CD8-positive, alpha-beta memory T cell (primary cell): ENCODE data around the gene LAMC3. TPM values are rescaled to one million over a fixed set of nuclear protein-coding genes. Genes with fewer than 3 reads are reported as not detected.
"Not testable (repeated sequence)": the region's sequence is repeated elsewhere in the genome, so short reads cannot be mapped to it uniquely, and the experiment has no call there.

Experiments used
- CTCF ChIA-PET: fragments of 350-600 bp; sonication (Branson Sonifier 250); formaldehyde crosslinking; loops from one replicate; lab custom pipeline; 2021; ENCODE audit warnings: antibody characterized with exemption; lab: Charles Lee
- POLR2A ChIA-PET: fragments of 350-600 bp; sonication (Branson Sonifier 250); formaldehyde crosslinking; loops from one replicate; lab custom pipeline; 2021; ENCODE audit warnings: antibody characterized with exemption; lab: Charles Lee
- DNase-seq, 5 donors: peaks; one replicate each; pipeline versions ENCODE4 v3.0.0 to v3.0.0-alpha.2; 2020 to 2022; ENCODE audit warnings: mixed read lengths in 1 of 5
- H3K27ac ChIP-seq: one replicate; pipeline ENCODE4 v1.7.0; 2013; ENCODE audit warnings: low read depth, mild to moderate bottlenecking, low read length, moderate library complexity
- H3K27me3 ChIP-seq: 2 replicates; pipeline ENCODE4 v1.7.0; 2013; ENCODE audit warnings: low read length, mild to moderate bottlenecking; ENCODE audit not compliant: insufficient read depth, poor library complexity, severe bottlenecking
- H3K36me3 ChIP-seq: 2 replicates; pipeline ENCODE4 v1.7.0; 2013; ENCODE audit warnings: mild to moderate bottlenecking, low read length, moderate library complexity; ENCODE audit not compliant: insufficient read depth
- H3K4me1 ChIP-seq: 2 replicates; pipeline ENCODE4 v1.7.0; 2013; ENCODE audit warnings: mild to moderate bottlenecking, low read length, moderate library complexity; ENCODE audit not compliant: insufficient read depth
- H3K4me3 ChIP-seq: 2 replicates; pipeline ENCODE4 v1.7.0; 2013; ENCODE audit warnings: mild to moderate bottlenecking, low read length
- H3K9me3 ChIP-seq: 2 replicates; pipeline ENCODE4 v1.7.0; 2013; ENCODE audit warnings: mild to moderate bottlenecking, low read length
- H3K27ac Mint-ChIP-seq, 8 donors: one replicate each; pipeline ENCODE4 v1.8.0; 2020 to 2021; ENCODE audit warnings: mixed read lengths in 8 of 8, mild to moderate bottlenecking in 6 of 8, inconsistent platforms in 3 of 8, moderate library complexity in 3 of 8
- H3K27me3 Mint-ChIP-seq, 2 donors: one replicate each; pipeline ENCODE4 v1.8.0; 2020 to 2021; ENCODE audit warnings: mixed read lengths in 2 of 2, mild to moderate bottlenecking in 1 of 2, moderate library complexity in 1 of 2
- H3K36me3 Mint-ChIP-seq, 3 donors: one replicate each; pipeline ENCODE4 v1.8.0; 2020 to 2021; ENCODE audit warnings: mixed read lengths in 3 of 3, inconsistent platforms in 1 of 3, mild to moderate bottlenecking in 1 of 3
- H3K4me1 Mint-ChIP-seq, 3 donors: one replicate each; pipeline ENCODE4 v1.8.0; 2020 to 2021; ENCODE audit warnings: mixed read lengths in 3 of 3, inconsistent platforms in 1 of 3, mild to moderate bottlenecking in 1 of 3
- H3K4me3 Mint-ChIP-seq, 7 donors: one replicate each; pipeline ENCODE4 v1.8.0; 2020 to 2021; ENCODE audit warnings: mixed read lengths in 7 of 7, mild to moderate bottlenecking in 6 of 7, moderate library complexity in 4 of 7, inconsistent platforms in 2 of 7
- H3K9me3 Mint-ChIP-seq, 5 donors: one replicate each; pipeline ENCODE4 v1.8.0; 2020 to 2022; ENCODE audit warnings: mixed read lengths in 5 of 5, mild to moderate bottlenecking in 3 of 5, moderate library complexity in 2 of 5, inconsistent platforms in 1 of 5
- polyA plus RNA-seq: library from polyadenylated mRNA; unstranded; fragments of 300-500 nt; fragmentation: Illumina TruSeq; gene quantifications from one replicate; pipeline ENCODE4 v1.2.3, GENCODE V29; 2021
- total RNA-seq, 2 experiments: library from RNA; stranded (reverse); gene quantifications; one replicate each; pipeline ENCODE4 v1.2.3, GENCODE V29; 2021

The LAMC3 gene
- total and polyA plus RNA-seq, 3 experiments from 2014 or later, result 0.04 to 0.07 TPM; not detected in 1

DNA sequence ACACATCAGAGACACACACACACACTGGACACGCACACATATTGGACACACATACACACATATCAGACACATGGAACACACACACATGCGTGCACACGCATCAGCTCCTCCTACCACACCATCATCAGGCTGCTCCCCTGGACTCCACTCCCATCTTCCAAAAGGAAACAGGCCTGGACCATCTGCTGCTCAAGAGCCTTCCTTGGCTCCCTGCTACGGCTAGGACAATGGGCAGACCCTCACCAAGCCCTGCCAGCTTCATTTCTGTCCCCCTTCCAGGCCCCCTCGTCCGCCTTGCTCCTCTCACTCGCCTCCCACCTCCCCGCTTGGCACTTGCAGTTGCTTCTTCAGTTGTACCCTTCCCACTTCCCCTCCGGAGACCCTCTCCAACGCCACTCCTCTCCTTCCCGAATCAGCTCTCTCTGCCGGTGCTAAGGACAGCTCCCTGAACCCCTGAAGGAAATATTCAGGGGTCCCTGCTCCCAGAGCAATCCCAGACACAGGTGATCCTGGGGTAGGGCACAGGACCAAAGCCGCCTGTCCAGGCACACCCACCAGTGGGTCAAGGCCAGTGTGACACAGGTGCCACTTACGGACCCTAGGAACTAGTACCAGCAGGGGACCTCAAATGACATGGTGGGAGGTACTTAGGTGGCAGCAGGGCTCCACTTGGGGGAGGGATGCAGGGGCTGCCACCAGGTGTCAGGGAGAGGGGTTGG is 12.1 kb upstream of the LAMC3 start:
- peaks cover 16 to 35% of the 10 kb centered on the region in 2 donors for H3K27me3 Mint-ChIP-seq
- no peak for DNase-seq
- no peak overlapping the region for H3K4me3 ChIP-seq
- H3K36me3 ChIP-seq, result no peaks in the 10 kb centered on the region
- no peak overlapping the region for H3K4me3 Mint-ChIP-seq
- H3K9me3 Mint-ChIP-seq, result no peaks in the 10 kb centered on the region
- CTCF ChIA-PET, result no interaction called here
- peaks cover 0 to 4% (median 3%) of the 10 kb centered on the region in 3 donors for H3K4me1 Mint-ChIP-seq
- POLR2A ChIA-PET, result no interaction called here
- H3K4me1 ChIP-seq, result no peaks in the 10 kb centered on the region
- H3K27me3 ChIP-seq, result peaks cover 43% of the 10 kb centered on the region
- H3K36me3 Mint-ChIP-seq, result no peaks in the 10 kb centered on the region
- no peaks in the 10 kb centered on the region for H3K9me3 ChIP-seq
- H3K27ac ChIP-seq, result no peak overlapping the region
- H3K27ac Mint-ChIP-seq, result no peak overlapping the region

DNA sequence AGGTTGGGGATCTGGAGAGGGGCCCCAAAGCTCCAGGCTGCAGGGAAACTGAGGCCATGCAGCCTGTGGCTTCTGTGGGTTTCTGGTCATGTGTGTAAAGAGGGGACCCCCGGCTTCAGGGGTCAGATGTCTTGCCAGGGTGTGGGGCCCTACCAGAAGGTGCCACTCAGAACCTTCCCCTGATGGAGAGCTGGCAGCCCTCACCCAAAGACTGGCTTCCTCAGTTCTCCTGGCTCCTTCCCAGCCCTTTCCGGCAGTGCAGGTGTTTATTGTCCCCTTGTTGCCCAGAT is 11.6 kb upstream of the LAMC3 start:
- peaks cover 45% of the 10 kb centered on the region for H3K27me3 ChIP-seq
- H3K4me1 ChIP-seq, result no peaks in the 10 kb centered on the region
- H3K9me3 ChIP-seq, result no peaks in the 10 kb centered on the region
- Mint-ChIP-seq H3K36me3 (no peaks in the 10 kb centered on the region), H3K9me3 (no peaks in the 10 kb centered on the region), H3K4me3 (no peak overlapping the region), H3K4me1 (peaks cover 0 to 4% (median 3%) of the 10 kb centered on the region in 3 donors), H3K27ac (no peak overlapping the region), H3K27me3 (peaks cover 16 to 36% of the 10 kb centered on the region in 2 donors)
- no peak overlapping the region for H3K4me3 ChIP-seq
- no peak overlapping the region for H3K27ac ChIP-seq
- no peaks in the 10 kb centered on the region for H3K36me3 ChIP-seq
- ChIA-PET CTCF (no interaction called here), POLR2A (no interaction called here)
- no peak for DNase-seq

DNA sequence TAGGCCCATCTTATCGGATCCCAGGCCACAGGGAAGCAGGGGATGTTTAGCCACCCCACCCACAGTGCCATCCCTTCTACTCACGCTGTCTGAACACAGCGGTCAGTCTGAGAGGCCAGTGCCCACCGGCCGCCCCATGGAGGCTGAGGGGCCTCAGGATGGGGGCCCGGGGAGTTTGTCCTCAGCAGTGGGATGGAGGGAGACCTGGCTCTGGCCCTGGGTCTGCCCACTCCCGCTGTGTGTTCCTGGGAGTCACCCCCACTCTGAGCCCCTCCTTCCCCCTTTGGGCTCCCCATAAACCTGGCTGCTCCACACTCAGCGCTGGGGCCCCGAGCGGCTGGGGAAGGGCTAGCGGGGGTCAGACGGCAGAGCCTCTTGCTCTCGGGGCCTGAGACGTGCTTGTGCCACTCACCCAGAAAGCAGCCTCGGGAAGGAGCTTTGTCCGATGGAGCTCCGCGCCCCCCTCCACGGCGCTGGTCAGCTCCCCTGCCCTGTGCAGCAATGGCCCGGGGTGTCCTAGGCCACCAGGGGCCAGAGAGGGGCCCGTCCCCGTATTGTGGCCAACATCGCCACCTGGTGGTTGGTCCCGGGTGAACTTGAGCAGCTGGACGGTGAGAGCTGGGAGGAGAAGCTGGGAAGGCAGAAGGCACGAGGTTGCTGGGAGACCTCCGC is 10.9 kb upstream of the LAMC3 start:
- no peaks in the 10 kb centered on the region for H3K9me3 Mint-ChIP-seq
- peak in 1 of 5 donors; percentile 12 for DNase-seq
- Histone ChIP-seq H3K9me3 (no peaks in the 10 kb centered on the region), H3K4me3 (no peak overlapping the region), H3K36me3 (no peaks in the 10 kb centered on the region), H3K27ac (no peak overlapping the region), H3K27me3 (peaks cover 37% of the 10 kb centered on the region), H3K4me1 (no peaks in the 10 kb centered on the region)
- peaks cover 0 to 4% (median 3%) of the 10 kb centered on the region in 3 donors for H3K4me1 Mint-ChIP-seq
- POLR2A ChIA-PET, result no interaction called here
- H3K4me3 Mint-ChIP-seq, result peak overlapping the region in 1 of 7 donors; percentile 68
- CTCF ChIA-PET, result no interaction called here
- H3K27me3 Mint-ChIP-seq, result peaks cover 15 to 37% of the 10 kb centered on the region in 2 donors
- no peaks in the 10 kb centered on the region for H3K36me3 Mint-ChIP-seq
- no peak overlapping the region for H3K27ac Mint-ChIP-seq

DNA sequence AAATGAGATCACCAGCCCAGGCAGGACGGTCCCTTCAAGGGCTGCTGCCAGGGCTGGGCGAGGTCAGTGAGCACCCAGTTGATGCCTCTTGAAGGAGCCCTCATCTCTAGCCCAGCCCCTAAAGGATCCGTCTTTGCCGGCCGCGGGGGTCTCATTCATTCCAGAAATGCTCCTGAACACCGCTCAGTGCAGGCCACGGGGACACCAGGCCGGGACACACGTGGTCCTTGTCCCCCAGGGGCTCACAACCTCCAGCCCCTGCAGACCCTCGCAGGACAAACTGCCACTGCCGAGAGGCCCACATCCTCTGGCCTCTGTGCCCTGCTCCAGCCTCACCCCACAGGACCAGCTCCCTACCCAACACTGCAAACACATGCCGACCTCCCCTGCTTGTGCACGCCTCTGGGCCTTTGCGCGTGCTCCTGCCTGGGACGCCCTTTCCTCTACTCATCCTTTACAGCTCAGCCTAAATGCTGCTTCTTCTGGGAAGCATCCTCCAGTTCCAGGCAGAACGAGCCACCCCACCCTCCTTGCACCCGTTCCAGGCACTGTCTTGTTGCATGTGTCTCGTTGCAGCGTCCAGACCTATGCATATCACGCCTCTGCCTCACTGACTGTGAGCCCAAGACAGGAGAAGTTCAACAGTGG is 10.3 kb upstream of the LAMC3 start:
- CTCF ChIA-PET, result no interaction called here
- Mint-ChIP-seq H3K4me3 (no peak overlapping the region), H3K27me3 (peaks cover 14 to 41% of the 10 kb centered on the region in 2 donors), H3K36me3 (no peaks in the 10 kb centered on the region), H3K4me1 (peaks cover 0 to 4% (median 3%) of the 10 kb centered on the region in 3 donors), H3K27ac (no peak overlapping the region), H3K9me3 (no peaks in the 10 kb centered on the region)
- H3K27ac ChIP-seq, result no peak overlapping the region
- H3K4me3 ChIP-seq, result no peak overlapping the region
- no peak for DNase-seq
- no peaks in the 10 kb centered on the region for H3K4me1 ChIP-seq
- H3K36me3 ChIP-seq, result no peaks in the 10 kb centered on the region
- POLR2A ChIA-PET, result no interaction called here
- no peaks in the 10 kb centered on the region for H3K9me3 ChIP-seq
- H3K27me3 ChIP-seq, result peaks cover 34% of the 10 kb centered on the region

DNA sequence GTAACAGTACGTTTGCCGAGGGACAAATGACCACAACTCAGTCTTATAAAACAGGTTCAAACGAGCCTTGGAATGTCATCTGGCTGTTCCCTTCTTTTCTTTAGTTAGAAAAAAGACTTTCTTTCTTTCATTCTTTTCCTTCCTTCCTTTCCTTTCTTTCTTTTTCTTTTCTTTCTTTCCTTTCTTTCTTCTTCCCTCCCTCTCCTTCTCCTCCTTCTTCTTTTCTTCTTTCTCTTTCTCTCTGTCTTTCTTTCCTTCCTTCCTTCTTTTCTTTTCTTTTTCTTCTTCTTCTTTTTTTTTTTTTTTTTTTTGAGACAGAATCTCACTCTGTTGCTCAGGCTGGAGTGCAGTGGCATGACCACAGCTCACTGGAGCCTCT is 9.7 kb upstream of the LAMC3 start:
- ChIA-PET CTCF (no interaction called here), POLR2A (no interaction called here)
- H3K36me3 ChIP-seq, result no peaks in the 10 kb centered on the region
- H3K27ac Mint-ChIP-seq, result no peak overlapping the region
- H3K9me3 Mint-ChIP-seq, result no peaks in the 10 kb centered on the region
- H3K4me3 Mint-ChIP-seq, result no peak overlapping the region
- H3K36me3 Mint-ChIP-seq, result no peaks in the 10 kb centered on the region
- no peaks in the 10 kb centered on the region for H3K4me1 ChIP-seq
- H3K27me3 Mint-ChIP-seq, result peaks cover 14 to 44% of the 10 kb centered on the region in 2 donors
- no peak overlapping the region for H3K27ac ChIP-seq
- H3K4me1 Mint-ChIP-seq, result peaks cover 0 to 4% (median 3%) of the 10 kb centered on the region in 3 donors
- DNase-seq, result no peak
- H3K27me3 ChIP-seq, result peaks cover 34% of the 10 kb centered on the region
- no peak overlapping the region for H3K4me3 ChIP-seq
- H3K9me3 ChIP-seq, result no peaks in the 10 kb centered on the region

DNA sequence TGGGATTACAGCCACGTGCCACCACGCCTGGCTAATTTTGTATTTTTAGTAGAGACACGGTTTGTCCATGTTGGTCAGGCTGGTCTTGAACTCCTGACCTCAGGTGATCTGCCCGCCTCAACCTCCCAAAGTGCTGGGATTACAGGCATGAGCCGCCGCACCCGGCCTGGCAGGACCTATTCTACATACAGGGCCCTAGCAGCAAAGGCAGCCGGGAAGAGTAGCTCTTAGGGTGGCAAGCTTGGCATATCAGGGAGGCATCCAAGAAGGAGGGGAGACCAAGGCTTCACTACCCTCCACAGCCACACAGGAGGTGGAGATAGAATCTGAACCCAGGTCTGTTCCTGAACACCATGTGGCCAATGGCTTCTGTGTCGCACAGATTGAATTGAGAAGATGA is 8.4 kb upstream of the LAMC3 start:
- H3K4me1 Mint-ChIP-seq, H3K9me3 ChIP-seq, H3K27ac Mint-ChIP-seq, POLR2A ChIA-PET, H3K36me3 ChIP-seq, H3K4me3 ChIP-seq, H3K9me3 Mint-ChIP-seq, H3K4me1 ChIP-seq, DNase-seq, H3K4me3 Mint-ChIP-seq, CTCF ChIA-PET, H3K36me3 Mint-ChIP-seq, H3K27ac ChIP-seq: not testable (repeated sequence)
- peaks cover 14 to 49% of the 10 kb centered on the region in 2 donors for H3K27me3 Mint-ChIP-seq
- peaks cover 37% of the 10 kb centered on the region for H3K27me3 ChIP-seq

DNA sequence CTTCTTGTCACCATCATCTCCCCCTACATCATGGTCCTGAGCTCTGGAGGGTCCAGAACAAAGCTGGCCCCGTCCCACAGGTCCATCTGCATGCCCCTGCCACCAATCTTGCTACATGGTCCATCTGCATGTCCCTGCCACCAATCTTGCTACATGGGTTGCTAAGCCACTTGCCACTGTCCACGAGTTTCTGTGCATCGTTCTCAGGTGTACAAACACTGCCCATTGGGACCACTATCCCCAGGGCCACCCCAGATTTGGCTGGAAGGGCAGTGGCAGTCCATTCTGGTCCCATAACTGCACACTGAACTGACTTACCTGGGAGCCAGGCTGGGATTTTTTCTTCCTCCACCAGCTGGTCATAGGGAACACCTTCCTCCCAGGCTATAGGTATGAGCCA is 8.0 kb upstream of the LAMC3 start:
- Histone ChIP-seq H3K27me3 (peaks cover 37% of the 10 kb centered on the region), H3K4me3 (no peak overlapping the region), H3K9me3 (no peaks in the 10 kb centered on the region), H3K4me1 (no peaks in the 10 kb centered on the region), H3K27ac (no peak overlapping the region), H3K36me3 (no peaks in the 10 kb centered on the region)
- no peak for DNase-seq
- H3K9me3 Mint-ChIP-seq, result no peaks in the 10 kb centered on the region
- H3K36me3 Mint-ChIP-seq, result no peaks in the 10 kb centered on the region
- ChIA-PET POLR2A (no interaction called here), CTCF (no interaction called here)
- no peak overlapping the region for H3K27ac Mint-ChIP-seq
- H3K4me3 Mint-ChIP-seq, result no peak overlapping the region
- no peaks in the 10 kb centered on the region for H3K4me1 Mint-ChIP-seq
- peaks cover 14 to 49% of the 10 kb centered on the region in 2 donors for H3K27me3 Mint-ChIP-seq

DNA sequence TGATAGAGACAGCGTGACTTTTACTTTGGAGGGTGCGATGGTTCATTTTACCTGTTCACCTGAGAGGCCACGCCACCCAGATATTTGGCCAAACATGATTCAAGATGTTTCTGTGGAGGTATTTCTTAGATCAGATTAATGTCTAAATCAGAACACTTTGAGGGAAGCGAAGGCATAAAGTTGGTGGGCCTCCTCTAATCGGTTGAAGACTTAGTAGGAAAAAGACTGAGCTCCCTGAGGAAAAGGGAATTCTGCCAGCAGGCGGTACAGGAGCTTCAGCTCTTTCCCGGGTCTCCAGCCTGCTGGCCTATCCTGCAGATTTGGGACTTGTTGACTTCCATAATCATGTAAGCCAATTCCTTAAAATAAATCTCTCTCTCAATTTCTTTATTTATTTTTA is 7.0 kb upstream of the LAMC3 start:
- Mint-ChIP-seq H3K4me1 (no peaks in the 10 kb centered on the region), H3K27ac (no peak overlapping the region), H3K4me3 (no peak overlapping the region), H3K27me3 (peaks cover 14 to 54% of the 10 kb centered on the region in 2 donors), H3K36me3 (no peaks in the 10 kb centered on the region), H3K9me3 (no peaks in the 10 kb centered on the region)
- Histone ChIP-seq H3K9me3 (no peaks in the 10 kb centered on the region), H3K27ac (no peak overlapping the region), H3K27me3 (peaks cover 34% of the 10 kb centered on the region), H3K4me3 (no peak overlapping the region), H3K4me1 (no peaks in the 10 kb centered on the region), H3K36me3 (no peaks in the 10 kb centered on the region)
- ChIA-PET CTCF (no interaction called here), POLR2A (no interaction called here)
- no peak for DNase-seq
